T-helper 1 cell treated with Interleukin-12 subunit alpha and Interleukin-12 subunit beta and Interleukin-4 antibody, amounts not matched to agents 30 ng/mL and 1 ng/mL, for 36 hours (primary cell): ENCODE data around the gene ZNF619. TPM values are rescaled to one million over a fixed set of nuclear protein-coding genes. Genes with fewer than 3 reads are reported as not detected.

ENCODE experiments used
- intact Hi-C: fragments of 100-400 bp; cut with micrococcal nuclease; formaldehyde crosslinking; loops from one replicate; pipeline ENCODE4 v1.15.1; 2024
- total RNA-seq: library from RNA; stranded (reverse); gene quantifications from 2 replicates; pipeline ENCODE4 v1.2.3, GENCODE V29; 2022

The ZNF619 gene
- total RNA-seq, 1 donor from 2014 or later: 8.4 TPM

DNA sequence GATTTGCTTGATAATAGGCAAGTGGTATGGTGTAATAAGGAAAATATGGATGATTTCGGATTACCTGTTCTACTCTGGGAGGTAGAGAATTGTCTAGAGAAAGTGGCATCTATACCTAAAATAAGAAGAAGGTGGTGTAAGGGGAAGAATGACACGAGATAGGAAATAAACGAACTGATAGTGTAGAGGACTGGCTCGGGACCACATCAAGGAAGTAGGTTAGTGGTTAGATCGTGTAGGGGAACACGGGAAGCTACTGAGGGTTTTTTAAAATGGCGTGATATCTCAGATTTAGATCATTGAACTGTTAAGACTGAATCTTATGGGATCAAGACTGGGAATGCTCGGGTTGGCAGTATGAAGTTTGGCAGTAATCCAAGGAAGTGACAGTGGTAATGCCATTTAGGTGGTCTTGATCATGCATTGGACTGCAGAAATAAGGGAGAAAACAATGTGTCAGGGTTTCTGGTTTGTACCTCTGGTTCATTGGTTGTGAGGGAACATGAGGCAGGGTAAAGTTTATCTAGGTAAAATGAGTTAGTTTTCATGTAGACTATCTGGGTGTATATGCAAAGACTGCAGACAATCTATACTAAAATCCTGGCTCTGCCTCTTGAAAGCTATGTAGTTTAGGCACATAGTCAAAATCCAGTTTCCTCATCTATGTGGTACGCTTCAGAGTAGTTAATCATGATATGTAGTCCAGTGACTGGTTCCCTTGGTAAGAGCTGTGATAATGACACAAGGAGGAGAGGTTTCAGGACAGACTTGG lies 12.4 kb upstream of the ZNF619 start:
- intact Hi-C loops: loop anchor here (1.0 kb wide), 1 partner anchor 13 kb away; the partner anchor contains the start of gene ZNF619

DNA sequence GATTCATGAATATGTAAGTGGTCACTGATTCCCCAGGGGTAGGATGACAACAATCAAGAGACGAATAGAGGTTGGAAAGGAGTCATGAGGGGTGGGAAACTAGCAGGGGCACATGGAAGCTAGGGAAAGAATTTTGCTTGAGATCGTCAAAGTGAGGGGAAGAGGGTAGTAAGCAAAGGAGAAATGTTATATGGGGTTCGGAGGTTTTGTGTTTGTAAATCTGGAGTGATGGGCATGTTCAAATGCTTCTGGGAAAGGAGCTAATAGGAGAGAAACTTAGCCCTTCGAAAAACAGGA lies 11.9 kb upstream of the ZNF619 start:
- intact Hi-C loops: no loop called here

DNA sequence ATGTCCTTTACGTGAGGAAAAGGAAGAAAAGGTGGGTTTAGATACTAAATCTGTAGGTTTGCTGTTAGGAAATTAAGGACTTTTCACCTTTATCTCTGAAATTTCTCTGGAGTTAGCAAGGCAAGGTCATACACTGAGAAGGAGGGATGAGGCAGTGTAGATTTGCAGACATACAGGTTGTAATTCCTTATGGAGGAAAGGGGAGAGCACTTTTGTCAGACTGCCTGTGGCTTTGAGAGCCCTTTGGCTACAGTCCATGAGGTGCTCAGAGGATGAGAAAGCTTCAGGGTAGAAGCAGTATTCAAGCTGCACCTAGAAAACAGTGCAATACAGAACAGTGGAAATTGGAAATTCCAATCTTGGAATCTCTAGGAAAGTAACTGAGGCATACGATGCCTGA lies 11.5 kb upstream of the ZNF619 start:
- intact Hi-C loops: no loop called here

DNA sequence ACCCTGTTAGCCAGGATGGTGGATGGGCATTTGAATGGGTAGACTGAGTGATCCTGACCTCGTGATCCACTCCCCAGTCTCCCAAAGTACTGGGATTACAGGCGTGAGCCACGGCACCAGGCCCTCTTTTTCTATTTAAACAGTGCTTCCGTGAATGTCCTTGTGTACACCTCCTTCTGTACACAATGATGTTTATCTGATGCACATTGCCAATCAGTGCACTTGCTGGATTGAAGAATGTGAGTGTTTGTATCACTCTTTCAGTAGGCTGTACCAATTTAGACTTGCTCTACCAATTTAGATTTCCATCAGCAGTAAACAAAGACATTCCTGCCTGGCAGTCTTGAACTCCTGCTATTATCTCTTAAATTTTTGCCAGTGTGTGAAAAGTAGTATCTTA lies 8.9 kb upstream of the ZNF619 start:
- intact Hi-C loops: no loop called here

DNA sequence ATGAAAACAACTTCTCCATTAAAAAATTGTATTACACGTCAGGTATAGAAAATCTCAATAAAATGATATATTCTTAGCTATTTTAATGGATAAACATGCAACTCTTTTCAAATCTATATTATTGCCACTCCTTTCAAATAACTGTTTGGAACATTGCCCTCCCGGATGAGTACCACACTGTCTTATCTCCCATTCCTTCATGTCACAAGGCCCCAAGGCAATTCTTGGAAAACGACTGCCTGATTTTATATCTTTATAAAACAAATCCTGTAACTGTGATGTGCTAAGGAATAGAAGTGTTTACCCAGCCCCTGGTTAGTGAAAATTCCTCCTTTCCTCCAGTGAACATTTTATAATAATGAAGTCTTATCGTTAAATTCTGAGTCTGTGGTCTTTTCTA lies 6.2 kb upstream of the ZNF619 start:
- intact Hi-C loops: no loop called here

DNA sequence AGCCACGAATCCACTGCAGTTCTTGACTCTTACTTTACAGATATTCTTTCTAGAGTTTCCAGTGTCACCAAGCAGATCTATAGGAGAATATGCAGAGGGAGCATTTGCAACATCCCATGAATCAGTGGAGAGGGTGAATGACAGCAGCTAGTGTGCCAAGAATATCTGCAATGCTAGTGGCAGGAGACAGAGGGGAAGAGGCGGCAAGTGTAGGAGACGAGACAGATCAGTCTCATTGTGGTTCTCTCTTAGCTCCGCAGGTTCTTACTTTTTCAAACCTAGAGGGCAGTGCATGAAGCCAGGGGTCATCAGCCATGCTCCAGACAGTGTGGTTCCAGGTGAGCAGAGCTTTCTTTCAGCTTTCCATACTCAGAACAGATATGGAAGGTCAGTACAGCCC lies 744 bp downstream of the ZNF619 start:
- intact Hi-C loops: loop anchor here (1.0 kb wide), 6 partner anchors 13 to 168 kb away; partner anchors contain the start of genes EIF1B, RPL14, ZNF620 and ZNF621

DNA sequence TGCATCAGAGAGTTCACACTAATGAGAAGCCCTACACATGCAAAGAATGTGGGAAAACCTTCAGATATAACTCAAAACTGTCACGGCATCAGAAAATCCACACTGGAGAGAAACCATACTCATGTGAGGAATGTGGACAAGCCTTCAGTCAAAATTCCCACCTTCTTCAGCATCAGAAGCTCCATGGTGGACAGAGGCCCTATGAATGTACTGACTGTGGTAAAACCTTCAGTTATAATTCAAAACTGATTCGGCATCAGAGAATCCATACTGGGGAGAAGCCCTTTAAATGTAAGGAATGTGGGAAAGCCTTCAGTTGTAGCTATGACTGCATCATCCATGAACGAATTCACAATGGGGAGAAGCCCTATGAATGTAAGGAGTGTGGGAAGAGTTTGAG lies 10.2 kb downstream of the ZNF619 start:
- intact Hi-C loops: no loop called here

DNA sequence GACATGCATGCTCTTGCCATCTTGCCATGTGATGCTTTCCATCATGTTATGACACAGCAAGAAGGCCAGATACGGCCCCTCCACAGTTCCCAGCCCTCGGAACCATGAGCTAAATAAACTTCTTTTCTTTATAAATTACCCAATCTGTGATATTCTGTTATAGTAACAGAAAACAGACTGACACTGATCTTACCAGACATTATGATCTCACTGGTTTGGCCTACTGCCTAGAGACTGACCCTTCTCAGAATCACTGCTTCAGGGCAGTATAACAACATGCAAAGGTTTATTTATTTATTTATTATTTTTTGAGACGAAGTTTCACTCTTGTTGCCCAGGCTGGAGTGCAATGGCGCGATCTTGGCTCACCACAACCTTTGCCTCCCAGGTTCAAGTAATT lies 14.0 kb downstream of the ZNF619 start:
- intact Hi-C loops: no loop called here

DNA sequence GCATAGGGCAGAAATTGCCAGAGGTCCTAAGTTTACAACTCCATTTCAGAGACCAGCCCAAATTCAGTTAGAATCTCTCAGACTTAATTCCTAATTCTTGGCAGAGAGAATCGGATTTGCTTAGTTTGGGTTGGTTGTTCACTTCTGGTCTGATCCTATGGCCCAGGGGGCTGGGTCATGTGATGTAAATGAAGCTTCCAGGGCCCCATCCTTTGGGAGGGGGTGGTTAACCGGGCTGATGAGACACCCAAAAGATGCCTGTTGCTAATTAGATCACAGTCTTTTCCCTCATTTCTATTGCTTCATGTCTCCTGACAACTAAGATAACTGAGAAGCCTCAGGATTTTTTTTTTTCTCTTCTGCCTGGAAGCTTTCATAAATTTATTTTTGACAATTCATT lies 17.8 kb downstream of the ZNF619 start:
- intact Hi-C loops: no loop called here

DNA sequence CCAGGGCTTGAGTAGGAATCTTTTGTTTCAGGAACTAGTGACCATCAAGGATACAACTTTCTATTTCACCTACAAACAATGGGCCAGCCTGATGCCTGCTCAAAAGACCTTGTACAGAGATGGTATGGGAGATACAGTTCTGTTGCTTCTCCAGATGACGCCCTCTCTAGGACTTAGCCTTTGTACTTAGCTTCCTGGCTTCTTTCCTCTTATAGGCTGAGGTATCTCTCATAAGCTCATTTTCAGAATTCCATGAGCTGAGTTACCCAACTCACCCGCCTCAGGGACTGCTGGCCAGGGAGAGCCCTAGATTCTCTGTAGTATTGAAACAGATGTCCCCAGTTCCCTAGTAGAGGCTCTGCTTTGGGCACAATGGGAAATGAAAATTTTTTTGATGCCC lies 20.4 kb downstream of the ZNF619 start:
- intact Hi-C loops: no loop called here

DNA sequence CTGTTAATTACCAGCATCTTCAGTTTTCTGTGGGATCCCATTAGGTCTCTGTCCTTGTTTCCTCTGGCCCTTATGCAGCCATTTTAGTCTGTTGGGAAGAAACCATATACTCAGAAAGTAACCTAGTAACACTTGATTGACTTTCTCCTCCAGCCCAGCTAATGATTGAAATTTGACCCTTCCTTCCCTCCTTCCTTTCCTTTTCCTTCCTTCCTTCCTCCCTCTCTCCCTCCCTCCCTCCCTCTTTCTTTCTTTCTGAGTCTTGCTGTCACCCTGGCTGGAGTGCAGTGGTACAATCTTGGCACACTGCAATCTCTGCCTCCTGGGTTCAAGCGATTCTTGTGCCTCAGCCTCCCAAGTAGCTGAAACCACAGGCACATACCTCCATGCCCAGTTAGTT lies 23.0 kb downstream of the ZNF619 start:
- intact Hi-C loops: no loop called here

DNA sequence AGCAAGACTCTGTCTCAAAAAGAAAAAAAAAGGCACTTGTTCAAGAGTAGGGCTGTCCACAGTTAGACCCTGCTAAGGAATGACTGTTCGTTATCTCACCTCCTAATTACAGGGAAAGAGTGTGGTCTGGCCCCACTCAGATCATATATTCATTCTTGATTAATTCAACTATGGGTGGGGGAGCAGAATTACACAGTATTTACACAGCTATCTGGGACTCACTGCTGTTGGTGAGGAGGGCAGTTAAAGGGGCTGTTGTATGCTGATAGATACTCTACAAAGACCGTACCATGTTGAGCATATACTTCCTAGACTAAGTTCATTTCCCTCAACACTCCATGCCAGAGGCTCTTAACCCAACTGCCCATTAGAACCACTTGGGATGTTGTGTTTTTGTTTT lies 25.1 kb downstream of the ZNF619 start:
- intact Hi-C loops: no loop called here

DNA sequence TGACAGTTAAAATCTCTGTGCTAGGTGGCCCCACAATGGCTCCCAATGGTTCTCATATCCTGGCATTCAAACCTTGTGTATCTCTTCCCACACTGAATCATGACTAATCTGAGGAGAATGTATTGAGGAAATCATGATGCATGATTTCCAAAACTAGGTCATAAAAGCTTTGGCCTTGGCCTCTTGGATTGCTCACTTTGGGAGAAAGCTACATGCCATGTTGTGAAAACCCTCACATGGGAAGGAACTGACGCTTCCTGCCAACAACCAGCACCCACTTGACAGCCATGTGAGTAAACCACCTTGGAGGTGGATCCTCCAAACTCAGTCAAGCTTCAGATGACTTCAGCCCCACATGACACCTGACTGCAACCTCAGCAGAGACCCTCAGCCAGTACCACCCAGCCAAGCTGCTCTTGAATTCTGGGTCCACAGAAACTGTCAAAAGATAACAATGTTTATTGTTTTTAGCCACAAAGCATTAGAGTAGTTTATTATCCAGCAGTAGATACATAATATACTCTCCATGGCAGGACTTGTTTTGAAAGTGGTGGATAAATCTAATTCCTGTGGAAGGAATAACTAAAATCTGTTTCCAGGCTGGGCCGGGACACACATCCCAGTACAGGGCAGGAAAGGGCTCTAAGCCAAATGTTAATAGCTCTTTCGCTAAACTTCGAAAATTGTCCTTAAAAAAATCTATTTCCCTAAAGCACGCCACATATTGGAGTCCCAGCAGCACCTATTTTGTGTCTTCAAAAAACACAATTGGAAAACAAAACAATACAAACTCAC lies 27.9 kb downstream of the ZNF619 start:
- intact Hi-C loops: loop anchor here (5.0 kb wide), 1 partner anchor 697 kb away; no protein-coding TSS in a partner anchor

DNA sequence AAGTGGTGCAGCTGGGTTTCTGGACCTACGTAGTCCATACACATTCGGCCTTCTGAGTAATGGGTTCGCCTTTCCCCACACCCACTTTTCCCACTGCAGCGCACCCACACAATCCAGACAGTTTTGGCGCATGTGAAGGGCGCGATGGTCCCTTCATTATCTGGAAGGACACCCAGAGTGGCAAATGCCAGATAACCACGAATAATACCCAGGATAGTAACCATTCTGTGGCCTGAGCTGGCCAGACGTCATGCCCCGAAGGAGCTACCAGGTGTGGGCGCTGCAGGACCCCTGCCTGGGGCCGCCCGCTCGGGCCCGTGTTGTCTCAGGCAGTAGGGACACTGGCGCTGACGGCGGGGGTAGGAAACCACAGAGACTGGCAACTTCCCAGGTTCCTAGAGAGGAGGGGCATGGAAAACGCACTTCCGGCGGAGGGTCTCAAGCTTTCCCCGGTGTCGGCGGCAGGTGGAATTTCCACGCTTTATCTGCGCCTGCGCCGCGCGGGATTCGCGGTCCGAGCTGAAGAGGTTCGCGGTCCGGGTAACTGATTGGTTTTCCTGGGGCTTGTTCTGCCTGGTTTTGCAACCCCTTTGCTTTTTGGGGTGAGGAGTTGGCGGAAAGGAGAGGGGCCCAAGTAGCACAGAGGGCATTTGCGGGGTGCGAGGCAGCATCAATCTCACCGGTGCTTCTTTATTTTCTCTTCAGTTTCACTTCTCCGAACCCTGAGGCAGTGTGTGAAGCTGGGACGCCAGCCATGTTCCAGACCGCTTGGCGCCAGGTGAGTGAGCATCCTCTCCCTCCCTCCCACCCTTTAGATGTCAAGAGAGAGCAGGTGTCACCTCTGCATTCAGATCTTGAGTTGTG lies 28.9 kb downstream of the ZNF619 start, which contains the start of gene ZNF620:
TSS of gene ZNF620 (plus strand) at position 441 of the 864 bp plus-strand sequence. CDS start at position 755, 314 bp downstream.
- intact Hi-C loops: loop anchor here (1.0 to 5.0 kb wide), 5 partner anchors 18 to 696 kb away; partner anchors contain the start of genes RPL14, ZNF619 and ZNF621

DNA sequence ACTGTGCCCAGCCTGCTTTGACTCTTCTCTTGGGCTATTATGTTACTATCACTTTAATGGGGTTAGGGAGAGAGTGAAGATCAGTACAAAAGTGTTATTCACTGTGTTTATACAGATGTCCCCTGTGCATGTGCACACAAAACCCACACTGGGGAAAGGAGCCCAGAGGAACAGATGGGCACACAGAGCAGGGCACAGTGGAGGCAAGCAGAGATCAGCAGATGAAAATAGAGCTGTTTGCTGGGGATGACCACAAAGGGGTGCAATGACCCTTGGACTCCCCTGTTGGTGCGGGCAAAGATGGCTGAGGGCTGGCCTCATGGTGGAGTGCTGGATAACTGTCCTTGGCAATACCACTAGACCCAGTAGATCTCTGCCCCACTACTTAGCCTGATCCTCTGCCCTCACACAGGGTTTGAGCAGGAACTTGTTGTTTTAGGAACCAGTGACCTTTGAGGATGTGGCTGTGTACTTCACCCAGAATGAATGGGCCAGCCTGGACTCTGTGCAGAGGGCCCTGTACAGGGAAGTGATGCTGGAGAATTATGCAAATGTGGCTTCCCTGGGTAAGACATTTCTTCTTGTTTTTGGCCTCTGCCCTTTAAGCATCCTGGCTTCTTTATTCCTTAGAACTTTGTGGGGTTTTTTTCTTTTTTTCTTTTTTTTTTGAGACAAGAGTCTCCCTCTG lies 34.3 kb downstream of the ZNF619 start:
- intact Hi-C loops: no loop called here

DNA sequence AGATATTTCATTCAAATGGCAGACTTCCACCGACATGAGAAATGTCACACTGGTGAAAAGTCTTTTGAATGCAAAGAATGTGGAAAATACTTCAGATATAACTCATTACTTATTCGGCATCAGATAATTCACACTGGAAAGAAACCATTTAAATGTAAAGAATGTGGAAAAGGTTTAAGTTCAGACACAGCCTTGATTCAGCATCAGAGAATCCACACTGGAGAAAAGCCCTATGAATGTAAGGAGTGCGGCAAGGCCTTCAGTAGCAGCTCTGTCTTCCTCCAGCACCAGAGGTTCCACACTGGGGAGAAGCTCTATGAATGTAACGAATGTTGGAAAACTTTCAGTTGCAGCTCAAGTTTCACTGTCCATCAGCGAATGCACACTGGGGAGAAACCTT lies 39.3 kb downstream of the ZNF619 start:
- intact Hi-C loops: no loop called here

DNA sequence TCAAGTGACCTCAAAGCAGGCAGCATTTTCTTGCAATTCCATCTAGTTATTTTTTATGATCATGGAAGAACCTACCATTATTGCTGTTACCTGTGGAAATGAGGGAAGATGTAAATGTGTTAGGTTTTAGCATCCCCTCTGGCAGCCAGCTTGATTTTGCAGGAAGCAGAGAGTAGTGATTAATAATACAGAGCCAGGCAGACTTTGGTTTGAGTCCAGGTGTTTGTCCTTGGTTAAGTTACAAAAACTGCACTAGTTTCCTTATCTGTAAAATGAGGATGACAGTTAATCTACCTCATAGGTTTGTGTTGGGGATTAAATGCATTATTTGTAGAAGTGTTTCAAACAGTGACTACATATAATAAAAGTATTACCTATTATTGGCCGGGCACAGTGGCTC lies 41.1 kb downstream of the ZNF619 start:
- intact Hi-C loops: no loop called here

DNA sequence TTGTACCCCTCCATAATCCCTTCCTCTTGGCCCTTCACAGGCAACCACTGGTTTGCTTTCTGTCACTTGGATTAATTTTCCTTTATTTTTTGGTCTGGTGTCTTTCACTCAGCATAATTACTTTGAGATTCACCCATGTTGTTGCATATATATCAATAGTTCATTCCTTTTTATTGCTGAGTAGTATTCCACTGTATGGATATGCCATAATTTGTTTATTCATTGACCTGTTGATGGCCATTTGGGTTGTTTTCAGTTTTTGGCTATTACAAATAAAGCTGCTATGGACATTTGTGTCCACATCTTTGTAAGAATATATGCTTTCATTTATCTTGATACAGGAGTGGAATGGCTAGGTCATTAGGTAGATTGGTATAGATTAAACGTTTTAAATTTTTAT lies 41.9 kb downstream of the ZNF619 start:
- intact Hi-C loops: no loop called here

DNA sequence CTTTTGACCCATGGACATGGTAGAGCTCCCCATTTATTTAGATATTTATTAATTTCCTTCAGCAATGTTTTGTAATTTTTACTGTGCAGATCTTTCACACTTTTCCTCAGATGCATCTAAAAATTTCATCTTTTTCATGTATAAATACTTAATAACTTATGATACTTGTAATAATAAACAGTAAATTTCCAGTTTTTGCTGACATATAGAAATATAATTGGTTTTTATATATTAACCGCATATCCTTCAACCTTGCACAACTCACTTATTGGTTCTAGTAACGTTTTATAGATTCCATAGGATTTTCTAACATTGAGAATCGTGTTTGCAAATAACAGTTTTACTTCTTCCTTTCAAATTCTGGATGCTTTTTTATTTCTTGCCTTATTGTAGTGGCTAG lies 44.3 kb downstream of the ZNF619 start:
- intact Hi-C loops: loop anchor here (5.0 kb wide), 2 partner anchors 194 to 1491 kb away; no protein-coding TSS in a partner anchor

DNA sequence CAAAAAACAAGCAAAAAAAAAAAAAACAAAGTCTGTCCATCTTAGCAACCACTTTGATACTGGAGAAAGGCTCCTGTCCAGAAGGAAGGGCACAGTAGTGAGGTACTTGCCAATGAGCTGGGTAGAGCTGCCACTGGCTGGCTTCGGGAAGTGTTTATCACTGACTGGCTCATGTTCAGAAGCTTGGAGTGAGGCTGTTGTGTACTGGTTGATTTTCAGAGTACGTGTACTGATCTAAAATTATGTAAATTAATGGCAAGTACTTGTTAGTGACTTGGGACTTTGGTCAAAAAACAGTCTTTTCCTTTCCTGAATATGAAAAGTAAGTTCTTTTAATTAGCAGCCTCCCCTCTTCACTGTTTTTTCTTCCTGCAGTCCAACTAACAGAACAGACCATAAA lies 46.9 kb downstream of the ZNF619 start:
- intact Hi-C loops: loop anchor here (1.0 to 5.0 kb wide), 11 partner anchors 17 to 1489 kb away; partner anchors contain the start of genes EIF1B, ENTPD3, RPL14 and ULK4

DNA sequence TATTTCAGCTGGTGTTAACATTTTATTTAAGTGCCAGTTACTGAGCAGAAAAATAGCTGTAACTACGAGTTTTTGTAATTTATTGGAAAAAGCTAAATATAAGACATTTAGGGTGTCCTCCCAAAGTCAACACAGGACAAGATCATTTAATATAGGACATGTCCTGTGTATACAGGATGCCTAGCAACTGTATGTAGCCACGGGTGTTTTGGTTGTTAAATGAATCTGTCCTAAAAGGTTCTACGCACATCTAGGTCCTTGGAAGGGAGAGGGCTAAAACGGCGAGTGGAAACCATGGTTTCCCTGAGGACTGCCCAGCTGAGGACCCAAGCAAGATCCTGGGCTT lies 47.3 kb downstream of the ZNF619 start:
- intact Hi-C loops: loop anchor here (1.0 to 5.0 kb wide), 11 partner anchors 18 to 1488 kb away; partner anchors contain the start of genes EIF1B, ENTPD3, RPL14 and ULK4
